Fibroblast of the aortic adventitia (primary cell): ENCODE data around the gene DOCK1. TPM values are rescaled to one million over a fixed set of nuclear protein-coding genes. Genes with fewer than 3 reads are reported as not detected.

Source experiments
- DNase-seq: peaks from one replicate; pipeline ENCODE4 v3.0.0-alpha.2; 2010; ENCODE audit warnings: low read depth
- H3K4me3 ChIP-seq: 2 replicates; pipeline ENCODE4 v1.5.1; 2011; ENCODE audit warnings: low read depth, mild to moderate bottlenecking, control low read depth, low read length, moderate library complexity
- total RNA-seq: library from RNA; depleted of rRNA; stranded (reverse); fragments of >200 nt; gene quantifications from 2 replicates; pipeline ENCODE4 v1.2.3, GENCODE V29; 2012; ENCODE audit warnings: low replicate concordance
- TF ChIP-seq, protein P1 (sequence below): IDR thresholded peaks from 2 replicates; pipeline ENCODE4 v1.5.1; 2011; ENCODE audit warnings: mild to moderate bottlenecking, low read length, control low read depth, inconsistent platforms; ENCODE audit not compliant: insufficient read depth

Gene DOCK1
- total RNA-seq, 1 donor = 75.2 TPM

DNA sequence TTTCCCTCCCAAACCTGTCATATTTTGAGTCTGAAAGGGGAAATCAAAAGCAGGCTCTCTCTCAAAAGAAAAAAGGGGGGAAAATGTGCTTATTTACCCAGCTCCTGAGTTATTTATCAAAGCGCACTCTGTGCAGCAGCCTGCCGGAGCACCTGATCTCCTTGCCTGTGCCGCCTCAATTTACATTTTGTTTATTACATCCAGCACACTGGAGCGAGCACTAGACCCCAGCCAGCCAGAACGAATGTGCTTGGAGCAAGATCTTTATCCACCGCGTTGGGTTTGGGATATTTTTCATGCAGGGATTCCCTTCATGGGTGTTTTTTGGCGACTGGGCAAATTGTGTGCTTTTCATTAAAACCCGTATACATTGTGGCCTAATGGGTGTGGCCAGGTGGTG lies 453.1 kb downstream of the DOCK1 start:
- DNase-seq = no peak
- TF ChIP-seq, protein P1, sequence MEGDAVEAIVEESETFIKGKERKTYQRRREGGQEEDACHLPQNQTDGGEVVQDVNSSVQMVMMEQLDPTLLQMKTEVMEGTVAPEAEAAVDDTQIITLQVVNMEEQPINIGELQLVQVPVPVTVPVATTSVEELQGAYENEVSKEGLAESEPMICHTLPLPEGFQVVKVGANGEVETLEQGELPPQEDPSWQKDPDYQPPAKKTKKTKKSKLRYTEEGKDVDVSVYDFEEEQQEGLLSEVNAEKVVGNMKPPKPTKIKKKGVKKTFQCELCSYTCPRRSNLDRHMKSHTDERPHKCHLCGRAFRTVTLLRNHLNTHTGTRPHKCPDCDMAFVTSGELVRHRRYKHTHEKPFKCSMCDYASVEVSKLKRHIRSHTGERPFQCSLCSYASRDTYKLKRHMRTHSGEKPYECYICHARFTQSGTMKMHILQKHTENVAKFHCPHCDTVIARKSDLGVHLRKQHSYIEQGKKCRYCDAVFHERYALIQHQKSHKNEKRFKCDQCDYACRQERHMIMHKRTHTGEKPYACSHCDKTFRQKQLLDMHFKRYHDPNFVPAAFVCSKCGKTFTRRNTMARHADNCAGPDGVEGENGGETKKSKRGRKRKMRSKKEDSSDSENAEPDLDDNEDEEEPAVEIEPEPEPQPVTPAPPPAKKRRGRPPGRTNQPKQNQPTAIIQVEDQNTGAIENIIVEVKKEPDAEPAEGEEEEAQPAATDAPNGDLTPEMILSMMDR = no peak
- H3K4me3 ChIP-seq = no peak overlapping the region

GRCh38 chr10:127364034-127364433 lies 458.8 kb downstream of the DOCK1 start:
- TF ChIP-seq, protein P1 = no peak
- no peak overlapping the region for H3K4me3 ChIP-seq
- no peak for DNase-seq

GRCh38 chr10:127368101-127368500 lies 462.9 kb downstream of the DOCK1 start:
- TF ChIP-seq, protein P1 = no peak
- H3K4me3 ChIP-seq = no peak overlapping the region

DNA sequence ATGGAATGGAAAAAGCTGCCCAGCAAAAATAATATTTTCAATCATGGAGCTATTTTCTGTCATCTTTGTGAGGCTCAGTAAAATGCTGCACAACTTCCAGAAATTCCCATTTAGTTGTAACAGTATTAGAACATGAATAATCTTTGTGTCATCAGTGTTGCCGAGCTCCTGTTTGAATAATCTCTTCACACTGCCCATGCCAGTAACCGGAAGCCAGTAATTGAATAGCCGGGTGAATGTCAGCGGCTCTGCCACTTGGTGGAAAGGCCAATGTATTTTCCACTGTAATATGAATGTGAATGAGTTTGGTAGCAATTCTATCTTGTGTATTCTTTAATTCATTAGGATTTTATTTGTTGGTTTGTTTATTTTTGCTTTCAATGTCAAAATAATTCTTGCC lies 463.7 kb downstream of the DOCK1 start:
- no peak for DNase-seq
- TF ChIP-seq, protein P1 = no peak
- no peak overlapping the region for H3K4me3 ChIP-seq

More at GRCh38 chr10:127368101-127368500, 462.9 kb downstream of the DOCK1 start:
- DNase-seq = no peak

DNA sequence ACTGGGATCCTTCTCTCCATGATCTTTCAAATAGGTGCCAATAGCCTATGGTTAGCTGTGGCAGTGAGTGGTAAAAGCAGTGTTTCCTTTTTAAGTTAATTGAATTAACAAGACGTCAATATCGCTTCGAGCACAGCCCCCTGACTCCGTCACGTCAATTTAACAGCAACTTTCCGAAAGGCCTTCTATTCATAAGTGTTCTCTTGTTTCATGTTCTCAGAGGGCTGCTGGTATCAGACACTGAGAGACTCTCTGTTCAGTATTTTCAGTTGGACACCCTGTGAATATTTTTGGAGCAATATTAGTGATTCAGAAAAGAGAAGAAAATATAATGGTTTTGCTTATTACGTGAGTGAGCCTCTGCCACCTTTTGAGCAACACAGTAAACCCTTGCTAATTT lies 465.4 kb downstream of the DOCK1 start:
- no peak for DNase-seq
- TF ChIP-seq, protein P1 = no peak

GRCh38 chr10:127372361-127372760 lies 467.1 kb downstream of the DOCK1 start:
- TF ChIP-seq, protein P1 = no peak
- H3K4me3 ChIP-seq = no peak overlapping the region
- no peak for DNase-seq

More for the DNA sequence above, 465.4 kb downstream of the DOCK1 start:
- H3K4me3 ChIP-seq = no peak overlapping the region

DNA sequence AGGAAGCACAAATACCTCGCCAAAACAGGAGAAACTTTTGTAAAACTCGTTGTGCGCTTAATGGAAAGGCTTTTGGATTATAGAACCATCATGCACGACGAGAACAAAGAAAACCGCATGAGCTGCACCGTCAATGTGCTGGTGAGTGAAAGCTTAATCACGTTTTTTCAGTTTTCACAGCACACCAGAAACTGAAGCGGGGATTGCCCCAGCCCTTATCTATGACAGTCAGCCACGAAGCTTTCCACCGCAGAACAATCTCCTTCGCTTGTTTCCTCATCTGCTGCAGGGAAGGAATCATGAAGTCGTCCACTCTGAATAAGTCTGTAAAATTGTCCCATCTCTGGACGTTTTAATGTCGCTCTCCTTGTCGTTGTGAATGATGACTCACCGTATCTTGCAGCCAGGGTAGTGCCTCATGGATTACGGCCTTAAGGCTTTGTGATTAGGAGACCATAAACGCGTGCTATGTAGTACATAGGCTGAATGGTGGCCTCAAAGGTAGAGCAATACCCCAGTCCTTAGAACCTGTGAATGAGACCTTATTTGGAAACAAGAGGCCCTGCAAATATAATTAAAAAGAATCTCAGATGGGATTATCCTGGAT lies 468.9 kb downstream of the DOCK1 start:
- TF ChIP-seq, protein P1 = no peak
- no peak overlapping the region for H3K4me3 ChIP-seq
- no peak for DNase-seq
